Glutamatergic neuron (in vitro differentiated cells): Measurements from ENCODE around the gene VNN1. TPM values are rescaled to one million over a fixed set of nuclear protein-coding genes. Genes with fewer than 3 reads are reported as not detected.
"Not testable (repeated sequence)": the region's sequence is repeated elsewhere in the genome, so short reads cannot be mapped to it uniquely, and the experiment has no call there.

Source experiments
- DNase-seq: peaks from one replicate; pipeline ENCODE4 v3.0.0; 2022
- H3K27ac Mint-ChIP-seq: one replicate; pipeline ENCODE4 v1.8.0; 2020; ENCODE audit warnings: mild to moderate bottlenecking, mixed read lengths, inconsistent platforms; ENCODE audit not compliant: unreplicated experiment
- H3K27me3 Mint-ChIP-seq: one replicate; pipeline ENCODE4 v1.8.0; 2020; ENCODE audit warnings: mild to moderate bottlenecking, moderate library complexity, mixed read lengths, inconsistent platforms; ENCODE audit not compliant: unreplicated experiment
- H3K36me3 Mint-ChIP-seq: one replicate; pipeline ENCODE4 v1.8.0; 2020; ENCODE audit warnings: mild to moderate bottlenecking, mixed read lengths, inconsistent platforms; ENCODE audit not compliant: unreplicated experiment
- H3K4me1 Mint-ChIP-seq: one replicate; pipeline ENCODE4 v1.8.0; 2020; ENCODE audit warnings: mild to moderate bottlenecking, low read depth, mixed read lengths, inconsistent platforms; ENCODE audit not compliant: unreplicated experiment
- H3K4me3 Mint-ChIP-seq: one replicate; pipeline ENCODE4 v1.8.0; 2020; ENCODE audit warnings: mild to moderate bottlenecking, mixed read lengths, inconsistent platforms; ENCODE audit not compliant: unreplicated experiment
- H3K9me3 Mint-ChIP-seq: one replicate; pipeline ENCODE4 v1.8.0; 2020; ENCODE audit warnings: mild to moderate bottlenecking, moderate library complexity, mixed read lengths, inconsistent platforms; ENCODE audit not compliant: unreplicated experiment
- total RNA-seq: library from RNA; stranded (reverse); fragmentation: NEBNext Ultra II Directional; extraction: Animal tissue kit (Norgen Biotek cat#: 25700); gene quantifications from one replicate; pipeline ENCODE4 v1.2.1, GENCODE V29; 2021; ENCODE audit not compliant: unreplicated experiment
- TF ChIP-seq, protein P1 (sequence below): fragments of 200-600 bp; sonication (generic); IDR thresholded peaks from one replicate; pipeline ENCODE4 v1.5.0; 2021; ENCODE audit not compliant: partially characterized antibody, unreplicated experiment

Gene VNN1
- total RNA-seq, 1 donor from 2014 or later: not detected

GRCh38 chr6:132683543-132683942 lies 30.3 kb downstream of the VNN1 start:
- Mint-ChIP-seq H3K27ac (no peak overlapping the region), H3K27me3 (no peaks in the 10 kb centered on the region), H3K9me3 (no peaks in the 10 kb centered on the region), H3K4me1 (no peaks in the 10 kb centered on the region), H3K36me3 (no peaks in the 10 kb centered on the region), H3K4me3 (no peak overlapping the region)
- TF ChIP-seq, protein P1, sequence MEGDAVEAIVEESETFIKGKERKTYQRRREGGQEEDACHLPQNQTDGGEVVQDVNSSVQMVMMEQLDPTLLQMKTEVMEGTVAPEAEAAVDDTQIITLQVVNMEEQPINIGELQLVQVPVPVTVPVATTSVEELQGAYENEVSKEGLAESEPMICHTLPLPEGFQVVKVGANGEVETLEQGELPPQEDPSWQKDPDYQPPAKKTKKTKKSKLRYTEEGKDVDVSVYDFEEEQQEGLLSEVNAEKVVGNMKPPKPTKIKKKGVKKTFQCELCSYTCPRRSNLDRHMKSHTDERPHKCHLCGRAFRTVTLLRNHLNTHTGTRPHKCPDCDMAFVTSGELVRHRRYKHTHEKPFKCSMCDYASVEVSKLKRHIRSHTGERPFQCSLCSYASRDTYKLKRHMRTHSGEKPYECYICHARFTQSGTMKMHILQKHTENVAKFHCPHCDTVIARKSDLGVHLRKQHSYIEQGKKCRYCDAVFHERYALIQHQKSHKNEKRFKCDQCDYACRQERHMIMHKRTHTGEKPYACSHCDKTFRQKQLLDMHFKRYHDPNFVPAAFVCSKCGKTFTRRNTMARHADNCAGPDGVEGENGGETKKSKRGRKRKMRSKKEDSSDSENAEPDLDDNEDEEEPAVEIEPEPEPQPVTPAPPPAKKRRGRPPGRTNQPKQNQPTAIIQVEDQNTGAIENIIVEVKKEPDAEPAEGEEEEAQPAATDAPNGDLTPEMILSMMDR: no peak
- no peak for DNase-seq

DNA sequence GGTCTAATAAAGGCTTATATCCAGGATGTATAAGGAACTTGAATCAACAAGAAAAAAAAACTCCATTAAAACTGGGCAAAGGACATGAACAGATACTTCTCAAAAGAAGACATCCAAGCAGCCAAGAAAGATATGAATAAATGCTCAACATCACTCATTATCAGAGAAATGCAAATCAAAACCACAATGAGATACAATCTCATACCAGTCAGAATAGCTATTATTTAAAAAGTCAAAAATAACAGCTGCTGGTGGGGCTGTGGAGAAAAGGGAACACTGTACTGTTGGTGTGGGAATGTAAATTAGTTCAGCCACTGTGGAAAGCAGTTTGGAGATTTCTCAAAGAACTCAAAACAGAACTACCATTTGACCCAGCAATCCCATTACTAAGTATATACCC lies 34.8 kb downstream of the VNN1 start:
- H3K27me3 Mint-ChIP-seq, H3K36me3 Mint-ChIP-seq, DNase-seq, H3K4me1 Mint-ChIP-seq, H3K27ac Mint-ChIP-seq, H3K9me3 Mint-ChIP-seq, H3K4me3 Mint-ChIP-seq: not testable (repeated sequence)

GRCh38 chr6:132675749-132676148 lies 38.1 kb downstream of the VNN1 start:
- TF ChIP-seq, protein P1: no peak
- Mint-ChIP-seq H3K4me1 (no peaks in the 10 kb centered on the region), H3K9me3 (no peaks in the 10 kb centered on the region), H3K36me3 (no peaks in the 10 kb centered on the region), H3K27me3 (peaks cover 2% of the 10 kb centered on the region), H3K27ac (no peak overlapping the region), H3K4me3 (no peak overlapping the region)
- DNase-seq: no peak

DNA sequence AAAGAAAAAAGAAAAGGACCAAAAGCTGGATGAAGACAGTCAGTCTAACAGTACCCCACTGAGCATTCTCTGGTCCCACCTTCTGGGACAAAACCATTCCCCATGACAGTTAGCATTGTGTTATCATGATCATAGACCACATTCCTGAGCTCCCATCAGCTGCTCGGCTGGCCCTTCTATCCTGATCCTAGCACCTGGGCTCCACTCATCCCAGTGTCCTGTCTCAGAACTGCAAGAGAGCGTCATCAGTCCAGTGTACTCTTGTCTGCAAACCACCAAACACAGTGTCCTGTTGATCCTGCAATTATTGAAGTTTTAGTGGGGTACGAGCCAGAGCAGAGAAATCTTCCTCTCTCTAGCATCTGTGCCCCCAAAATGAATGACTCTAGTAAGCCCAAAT lies 38.9 kb downstream of the VNN1 start:
- Mint-ChIP-seq H3K27me3 (peaks cover 2% of the 10 kb centered on the region), H3K4me3 (no peak overlapping the region), H3K9me3 (no peaks in the 10 kb centered on the region), H3K36me3 (no peaks in the 10 kb centered on the region), H3K27ac (no peak overlapping the region), H3K4me1 (no peaks in the 10 kb centered on the region)
- no peak for DNase-seq
- TF ChIP-seq, protein P1: no peak

GRCh38 chr6:132673376-132674094 lies 40.3 kb downstream of the VNN1 start:
- Mint-ChIP-seq H3K36me3 (no peaks in the 10 kb centered on the region), H3K4me1 (no peaks in the 10 kb centered on the region), H3K27ac (no peak overlapping the region), H3K27me3 (peaks cover 2% of the 10 kb centered on the region), H3K9me3 (no peaks in the 10 kb centered on the region), H3K4me3 (no peak overlapping the region)
- TF ChIP-seq, protein P1: no peak
- no peak for DNase-seq
